ENCODE measurements around the gene SUMO3.
A peak's percentile ranks its signal among the peaks of the same experiment; 100 is the strongest.

SUMO3 gene

GRCh38 chr21:44778499-44778911 lies 39.4 kb downstream of the SUMO3 start:
- DNase-seq (ENCODE audit: low spot score) = no peak

- DNase-seq (ENCODE audit: low spot score) = peak; percentile 4
These were observed 39.8 kb downstream of the SUMO3 start for GRCh38 chr21:44778094-44778493.

- no peak for DNase-seq (ENCODE audit: low spot score)
These were observed 42.9 kb downstream of the SUMO3 start for GRCh38 chr21:44774972-44775371.

GRCh38 chr21:44773291-44773932 lies 44.5 kb downstream of the SUMO3 start:
- no peak for DNase-seq (ENCODE audit: low spot score)

GRCh38 chr21:44771896-44772525 lies 45.9 kb downstream of the SUMO3 start:
- no peak for DNase-seq (ENCODE audit: low spot score)

GRCh38 chr21:44767834-44768831 lies 49.7 kb downstream of the SUMO3 start:
- no peak for DNase-seq (ENCODE audit: low spot score)

GRCh38 chr21:44766818-44767354 lies 51.0 kb downstream of the SUMO3 start:
- no peak for DNase-seq (ENCODE audit: low spot score)

GRCh38 chr21:44766014-44766817 lies 51.6 kb downstream of the SUMO3 start:
- DNase-seq (ENCODE audit: low spot score) = no peak

GRCh38 chr21:44765231-44766013 lies 52.4 kb downstream of the SUMO3 start:
- no peak for DNase-seq (ENCODE audit: low spot score)

GRCh38 chr21:44764319-44765230 lies 53.3 kb downstream of the SUMO3 start:
- DNase-seq (ENCODE audit: low spot score) = peak; percentile 44

- DNase-seq (ENCODE audit: low spot score) = no peak
These were observed 54.2 kb downstream of the SUMO3 start for GRCh38 chr21:44763451-44764318.

- DNase-seq (ENCODE audit: low spot score) = no peak
These were observed 54.8 kb downstream of the SUMO3 start for GRCh38 chr21:44763050-44763378.

- no peak for DNase-seq (ENCODE audit: low spot score)
These were observed 55.4 kb downstream of the SUMO3 start for GRCh38 chr21:44762221-44763049.

GRCh38 chr21:44761747-44762208 lies 56.1 kb downstream of the SUMO3 start:
- DNase-seq (ENCODE audit: low spot score) = no peak

- no peak for DNase-seq (ENCODE audit: low spot score)
These were observed 56.7 kb downstream of the SUMO3 start for GRCh38 chr21:44761011-44761729.

GRCh38 chr21:44760376-44760775 lies 57.5 kb downstream of the SUMO3 start:
- DNase-seq (ENCODE audit: low spot score) = no peak

GRCh38 chr21:44759628-44760285 lies 58.1 kb downstream of the SUMO3 start:
- DNase-seq (ENCODE audit: low spot score) = no peak

Data from GM03348 (cell line).